ENCODE data around the gene NDC80. TPM values are rescaled to one million over a fixed set of nuclear protein-coding genes. Genes with fewer than 3 reads are reported as not detected.

The NDC80 gene
- total RNA-seq, 4 donors from 2014 or later, result 0.31 to 0.77 (median 0.54) TPM; not detected in 1

GRCh38 chr18:2627821-2628276 is 56.5 kb downstream of the NDC80 start:
- WGBS, 2 donors (ENCODE audit: low coverage in 1 of 2), result 93% methylated on average over 1 of the region's 1 CpG; no CpG with 5 or more reads in 1 of the 2 donors
- no peaks in the 10 kb centered on the region for H3K4me1 ChIP-seq
- no peak for ATAC-seq
- TF ChIP-seq POLR2A (IDR thresholded peaks at IDR 0.05) (no peak), POLR2AphosphoS5 (IDR thresholded peaks at IDR 0.05) (no peak)
- no peaks in the 10 kb centered on the region for H3K27me3 ChIP-seq
- no peaks in the 10 kb centered on the region for H3K9me3 ChIP-seq
- no peak overlapping the region for H3K27ac ChIP-seq
- no peak overlapping the region for H3K4me3 ChIP-seq
- no peaks in the 10 kb centered on the region for H3K36me3 ChIP-seq

GRCh38 chr18:2629003-2629402 is 57.6 kb downstream of the NDC80 start:
- H3K4me3 ChIP-seq, result no peak overlapping the region
- H3K9me3 ChIP-seq, result no peaks in the 10 kb centered on the region
- H3K27ac ChIP-seq, result no peak overlapping the region
- no peak for TF ChIP-seq EP300 (IDR thresholded peaks at IDR 0.05)
- no peak for TF ChIP-seq CTCF (IDR thresholded peaks at IDR 0.05)
- TF ChIP-seq POLR2A (IDR thresholded peaks at IDR 0.05), result no peak
- TF ChIP-seq POLR2AphosphoS5 (IDR thresholded peaks at IDR 0.05), result no peak
- no peaks in the 10 kb centered on the region for H3K27me3 ChIP-seq
- no peaks in the 10 kb centered on the region for H3K36me3 ChIP-seq
- no peak for ATAC-seq
- H3K4me1 ChIP-seq, result no peaks in the 10 kb centered on the region
- 90 to 100% methylated on average over 1 to 2 of the region's 2 CpGs for WGBS, 2 donors (ENCODE audit: low coverage in 1 of 2)

- Histone ChIP-seq H3K36me3 (no peaks in the 10 kb centered on the region), H3K4me1 (peaks cover 0 to 6% (median 0%) of the 10 kb centered on the region in 3 donors), H3K4me3 (no peak overlapping the region), H3K9me3 (no peaks in the 10 kb centered on the region), H3K27me3 (no peaks in the 10 kb centered on the region), H3K27ac (peak overlapping the region in 1 of 4 donors; percentile 67)
- 50 to 100% methylated on average over 1 of the region's 1 CpG for WGBS, 2 donors (ENCODE audit: low coverage in 1 of 2)
- no peak for ATAC-seq
- TF ChIP-seq POLR2A (IDR thresholded peaks at IDR 0.05) (no peak), CTCF (IDR thresholded peaks at IDR 0.05) (no peak), EP300 (IDR thresholded peaks at IDR 0.05) (no peak), POLR2AphosphoS5 (IDR thresholded peaks at IDR 0.05) (no peak)
Observed at GRCh38 chr18:2635586-2635985, 64.2 kb downstream of the NDC80 start.

GRCh38 chr18:2636126-2636631 is 64.8 kb downstream of the NDC80 start:
- ATAC-seq, result peak; percentile 42

GRCh38 chr18:2641638-2642037 is 70.3 kb downstream of the NDC80 start:
- Histone ChIP-seq H3K4me1 (no peaks in the 10 kb centered on the region), H3K27ac (peak overlapping the region in 2 of 4 donors; percentile 7 to 46), H3K36me3 (no peaks in the 10 kb centered on the region), H3K4me3 (no peak overlapping the region), H3K9me3 (no peaks in the 10 kb centered on the region), H3K27me3 (peaks cover 8% of the 10 kb centered on the region)
- TF ChIP-seq EP300 (IDR thresholded peaks at IDR 0.05) (no peak), CTCF (IDR thresholded peaks at IDR 0.05) (no peak), POLR2A (IDR thresholded peaks at IDR 0.05) (no peak), POLR2AphosphoS5 (IDR thresholded peaks at IDR 0.05) (no peak)
- WGBS, 2 donors (ENCODE audit: low coverage in 1 of 2), result 11 to 15% methylated on average over 2 of the region's 2 CpGs
- ATAC-seq, result no peak

More at GRCh38 chr18:2636126-2636631, 64.8 kb downstream of the NDC80 start:
- Histone ChIP-seq H3K9me3 (no peaks in the 10 kb centered on the region), H3K27me3 (no peaks in the 10 kb centered on the region), H3K4me3 (no peak overlapping the region), H3K27ac (peak overlapping the region; percentile 26 to 67 (median 62)), H3K4me1 (peaks cover 0 to 6% (median 0%) of the 10 kb centered on the region in 3 donors), H3K36me3 (no peaks in the 10 kb centered on the region)
- TF ChIP-seq POLR2A (IDR thresholded peaks at IDR 0.05) (no peak), EP300 (IDR thresholded peaks at IDR 0.05) (no peak), POLR2AphosphoS5 (IDR thresholded peaks at IDR 0.05) (no peak), CTCF (IDR thresholded peaks at IDR 0.05) (no peak)
- 44 to 67% methylated on average over 5 to 8 of the region's 9 CpGs for WGBS, 2 donors (ENCODE audit: low coverage in 1 of 2)
